DMS153 treated with DMSO at 0.1 percent for 48 hours (cell line): Measurements from ENCODE around the gene DNAJB6.

Experiments
- DNase-seq: peaks from one replicate; lab custom pipeline; 2025; ENCODE audit not compliant: unreplicated experiment; lab: John Stamatoyannopoulos, UW

The DNAJB6 gene

DNA sequence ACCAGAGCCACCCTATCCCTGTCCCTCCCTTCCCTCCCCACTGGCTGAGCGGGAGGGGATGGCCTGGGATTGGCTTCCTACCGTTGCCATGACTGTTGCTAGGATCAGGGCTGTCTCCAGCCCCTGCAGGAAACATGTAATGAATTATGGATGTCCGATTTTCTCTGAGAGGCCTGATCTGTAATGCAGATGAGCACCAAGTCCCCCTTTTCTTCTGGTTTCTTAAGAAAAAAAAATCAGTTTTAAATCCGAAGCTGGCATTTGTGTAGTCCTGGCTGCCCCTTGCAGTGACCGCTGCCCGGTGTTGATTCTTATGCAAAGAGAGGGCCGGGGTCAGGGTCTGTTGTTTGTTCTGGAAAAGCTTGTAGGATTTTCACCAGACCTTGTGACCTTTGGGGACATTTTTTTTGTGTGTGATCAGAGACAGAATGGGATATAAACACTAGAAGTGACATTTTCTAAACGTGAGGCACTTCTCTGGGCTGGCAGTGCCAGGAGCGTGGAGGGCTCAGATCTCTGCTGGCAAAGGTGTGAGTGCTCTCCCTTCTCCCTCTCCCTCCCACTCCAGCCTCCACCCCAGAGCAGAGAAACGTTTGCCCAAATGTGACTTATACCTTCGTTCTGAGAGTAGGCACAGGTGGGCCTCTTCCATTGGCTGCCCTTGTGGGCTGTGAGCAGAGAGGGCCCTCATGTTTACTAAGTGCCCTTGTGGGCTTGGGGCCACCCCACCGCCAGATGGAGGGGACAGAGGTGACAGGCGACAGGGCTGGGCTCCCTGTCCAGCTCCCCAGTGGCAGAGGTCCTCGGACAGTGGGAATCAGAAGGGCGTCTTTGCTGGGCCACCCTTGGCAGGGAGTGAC lies 127.5 kb downstream of the DNAJB6 start:
- DNase-seq, result no peak

DNA sequence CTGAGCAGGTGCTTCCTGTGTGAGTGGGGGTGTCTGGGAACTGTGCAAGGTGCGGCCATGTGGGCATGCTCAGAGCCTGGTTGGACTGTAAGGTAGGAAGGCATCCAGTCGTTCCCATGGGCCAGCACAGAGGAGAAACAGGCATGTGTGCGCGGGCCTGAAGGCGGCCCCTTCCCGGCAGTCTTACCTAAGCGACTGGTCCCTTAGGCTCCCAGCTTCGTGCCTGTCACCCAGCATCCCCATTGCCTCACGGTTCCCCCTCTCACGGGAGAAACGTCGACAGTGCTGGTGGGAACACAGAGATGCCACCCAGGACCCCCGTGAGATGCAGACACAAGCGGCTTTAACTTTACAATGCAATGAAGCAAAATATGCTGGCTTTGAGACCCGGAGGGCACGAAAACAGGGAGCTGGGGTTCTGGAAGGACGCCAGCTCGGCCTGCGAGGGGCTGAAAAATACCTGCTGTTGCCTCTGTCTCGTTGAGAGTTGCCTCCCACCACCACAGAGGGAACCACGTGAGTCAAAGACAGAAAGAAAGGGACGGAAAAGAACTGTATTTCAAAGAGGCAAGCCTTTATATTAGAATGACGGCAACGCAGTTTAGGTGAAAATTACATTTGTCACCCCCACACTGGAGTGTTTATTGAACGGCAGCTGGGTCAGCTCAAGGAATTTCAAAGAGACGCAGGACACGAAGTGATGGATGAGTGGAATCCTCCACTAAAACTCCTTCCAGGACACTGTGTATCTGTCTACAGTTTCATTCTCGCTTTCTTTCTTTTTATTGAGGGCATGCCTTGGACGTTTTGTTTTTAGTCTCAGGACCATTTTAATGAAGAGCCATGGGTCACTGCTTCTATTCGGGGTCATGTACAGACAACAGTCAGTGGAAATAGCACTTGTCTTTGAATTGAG lies 128.4 kb downstream of the DNAJB6 start:
- DNase-seq, result no peak

DNA sequence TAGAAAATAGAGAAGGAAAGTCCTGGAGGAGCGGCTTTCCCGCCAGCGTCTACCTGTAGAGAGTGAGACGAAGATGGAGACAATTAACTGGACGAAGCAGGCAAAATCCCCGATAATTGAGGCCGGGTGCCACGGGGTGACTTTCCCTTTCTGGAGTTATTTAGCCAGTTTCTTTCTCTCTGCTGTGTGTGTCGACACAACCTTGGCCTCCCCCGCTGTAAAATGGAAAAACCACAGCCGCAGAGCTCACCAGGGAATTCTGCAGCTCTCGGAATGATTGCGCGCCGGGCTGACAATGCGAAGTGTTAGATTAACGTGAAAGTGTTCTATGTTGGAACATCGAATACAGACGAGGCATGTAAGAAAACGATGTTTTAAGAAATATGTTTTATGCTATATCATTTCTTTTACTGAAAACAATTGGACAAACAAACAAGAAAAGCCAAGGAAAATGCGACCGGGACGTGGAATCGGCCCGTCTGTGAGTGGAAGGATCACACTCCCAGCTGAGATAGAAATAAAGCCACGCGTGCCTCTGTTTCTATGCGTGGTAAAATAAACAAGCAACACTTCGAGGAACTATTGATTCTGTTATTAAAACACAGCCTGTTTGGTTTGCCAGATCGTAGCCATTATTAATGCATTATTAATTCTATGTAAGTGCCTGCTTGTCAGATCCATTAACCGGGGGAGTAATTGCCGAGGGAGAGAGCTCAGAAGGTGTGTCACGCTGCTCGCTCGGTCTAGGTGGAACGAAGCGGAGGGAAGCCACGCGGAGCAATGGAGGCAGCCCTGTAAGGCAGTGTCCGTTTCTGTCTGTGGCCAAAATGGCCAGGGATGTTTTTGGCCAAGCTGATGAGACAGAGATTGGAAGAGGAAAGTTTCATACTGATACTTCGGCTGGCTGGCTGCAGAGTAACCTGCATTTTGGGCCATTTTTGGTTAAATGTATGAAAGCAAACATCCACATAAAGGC lies 129.4 kb downstream of the DNAJB6 start:
- no peak for DNase-seq

DNA sequence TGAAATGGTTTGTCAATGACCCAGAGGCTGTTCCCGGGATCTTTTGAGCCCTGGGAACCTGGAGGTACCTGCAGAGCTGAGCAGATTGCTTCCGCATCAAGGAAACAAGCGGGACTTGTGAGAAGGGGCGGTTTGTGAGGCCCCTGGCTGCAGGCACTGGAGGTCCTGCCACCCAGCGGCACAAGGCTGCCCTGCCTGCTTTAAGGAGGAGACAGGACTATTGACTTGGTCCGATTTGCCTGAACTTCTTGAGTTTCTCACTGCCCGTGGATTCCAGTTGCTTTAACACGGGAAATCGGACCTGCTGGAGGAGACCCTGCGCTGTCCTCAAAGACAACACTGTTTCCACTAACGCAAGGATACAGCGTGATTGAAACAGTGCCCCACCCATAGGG lies 130.1 kb downstream of the DNAJB6 start:
- no peak for DNase-seq
